GM10248 (cell line): ENCODE measurements around the gene VMP1.
"Not testable (repeated sequence)": the region's sequence is repeated elsewhere in the genome, so short reads cannot be mapped to it uniquely, and the experiment has no call there.

ENCODE experiments used
- CTCF ChIA-PET: fragments of 300-600 bp; sonication (Branson Sonifier 250); formaldehyde crosslinking; extraction: SDS; loops from one replicate; lab custom pipeline; 2021; ENCODE audit warnings: antibody characterized with exemption; lab: Yijun Ruan, JAX
- POLR2A ChIA-PET: fragments of 350-650 bp; sonication (Branson Sonifier 250); formaldehyde crosslinking; extraction: SDS; loops from one replicate; lab custom pipeline; 2020; ENCODE audit warnings: antibody characterized with exemption; lab: Yijun Ruan, JAX
- DNase-seq: peaks from one replicate; pipeline ENCODE4 v3.0.0; 2012; ENCODE audit errors: extremely low spot score
- TF ChIP-seq, protein P1 (sequence below): IDR thresholded peaks from 2 replicates; pipeline ENCODE4 v1.5.1; 2012; ENCODE audit warnings: mild to moderate bottlenecking, low read depth; ENCODE audit errors: extremely low read depth, missing control alignments, control extremely low read depth

VMP1 gene

DNA sequence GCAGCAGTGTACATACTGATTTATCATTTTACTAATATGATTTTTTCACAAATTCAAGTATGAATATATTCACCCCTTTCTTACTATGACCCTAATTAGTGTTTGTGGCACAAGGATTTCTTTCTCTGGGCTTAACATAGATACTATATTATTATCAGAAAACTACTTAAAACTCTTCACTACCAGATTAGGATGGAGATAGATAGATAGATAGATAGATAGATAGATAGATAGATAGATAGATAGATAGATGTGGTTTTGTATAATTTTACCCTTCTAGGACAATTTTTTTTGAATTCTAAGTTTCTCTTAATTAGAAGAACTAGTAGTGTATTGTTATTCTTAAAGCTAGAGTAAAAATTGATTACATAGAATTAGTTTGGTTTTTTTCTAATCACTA is 49.6 kb downstream of the VMP1 start:
- no peak for DNase-seq
- TF ChIP-seq, protein P1, sequence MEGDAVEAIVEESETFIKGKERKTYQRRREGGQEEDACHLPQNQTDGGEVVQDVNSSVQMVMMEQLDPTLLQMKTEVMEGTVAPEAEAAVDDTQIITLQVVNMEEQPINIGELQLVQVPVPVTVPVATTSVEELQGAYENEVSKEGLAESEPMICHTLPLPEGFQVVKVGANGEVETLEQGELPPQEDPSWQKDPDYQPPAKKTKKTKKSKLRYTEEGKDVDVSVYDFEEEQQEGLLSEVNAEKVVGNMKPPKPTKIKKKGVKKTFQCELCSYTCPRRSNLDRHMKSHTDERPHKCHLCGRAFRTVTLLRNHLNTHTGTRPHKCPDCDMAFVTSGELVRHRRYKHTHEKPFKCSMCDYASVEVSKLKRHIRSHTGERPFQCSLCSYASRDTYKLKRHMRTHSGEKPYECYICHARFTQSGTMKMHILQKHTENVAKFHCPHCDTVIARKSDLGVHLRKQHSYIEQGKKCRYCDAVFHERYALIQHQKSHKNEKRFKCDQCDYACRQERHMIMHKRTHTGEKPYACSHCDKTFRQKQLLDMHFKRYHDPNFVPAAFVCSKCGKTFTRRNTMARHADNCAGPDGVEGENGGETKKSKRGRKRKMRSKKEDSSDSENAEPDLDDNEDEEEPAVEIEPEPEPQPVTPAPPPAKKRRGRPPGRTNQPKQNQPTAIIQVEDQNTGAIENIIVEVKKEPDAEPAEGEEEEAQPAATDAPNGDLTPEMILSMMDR: no peak
- ChIA-PET CTCF (interaction anchor here (0.9 to 1.1 kb wide), 4 partner anchors 10 to 102 kb away, joined by 3 to 6 read pairs (median 4); no protein-coding TSS in a partner anchor), POLR2A (no interaction called here)

DNA sequence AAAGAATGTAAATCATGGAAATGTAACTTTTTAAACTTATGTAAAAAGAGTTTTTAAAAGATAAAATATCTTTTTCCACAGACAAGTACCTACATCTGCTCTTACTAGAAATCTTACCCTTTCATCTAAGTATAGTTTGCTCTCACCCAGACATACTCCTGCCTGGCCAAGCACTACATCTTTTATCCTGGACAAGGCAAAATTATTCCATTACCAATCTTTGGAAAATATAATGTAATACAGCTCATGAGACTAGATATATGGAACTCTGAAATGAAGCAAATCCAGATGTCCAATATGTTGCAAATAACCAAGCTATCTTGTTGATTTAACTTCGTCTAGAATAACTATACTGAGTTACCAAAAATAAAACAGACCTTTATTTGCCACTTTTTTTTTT is 50.0 kb downstream of the VMP1 start:
- CTCF ChIA-PET: interaction anchor here (0.8 to 1.1 kb wide), 5 partner anchors 10 to 102 kb away, joined by 3 to 6 read pairs (median 4); no protein-coding TSS in a partner anchor
- POLR2A ChIA-PET: no interaction called here

DNA sequence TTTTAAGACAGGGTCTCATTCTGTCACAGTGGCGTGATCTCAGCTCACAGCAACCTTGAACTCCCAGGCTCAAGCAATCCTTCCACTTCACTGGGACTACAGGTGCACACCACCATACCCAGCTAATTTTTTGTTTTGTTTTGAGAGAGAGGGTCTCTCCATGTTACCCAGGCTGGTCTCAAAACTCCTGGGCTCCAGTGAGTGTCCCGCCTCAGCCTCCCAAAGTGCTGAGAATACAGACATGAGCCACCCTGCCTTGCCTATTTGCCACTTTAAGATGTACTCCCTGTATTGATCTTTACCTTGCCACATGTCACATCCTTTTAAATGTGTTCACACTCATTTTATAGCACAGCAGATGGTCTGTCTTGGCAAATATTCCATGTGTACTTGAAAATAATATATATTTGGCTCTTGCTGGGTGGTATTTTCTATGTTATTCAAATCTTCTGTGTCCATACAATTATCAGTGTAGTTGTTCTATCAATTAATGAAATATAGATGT is 50.5 kb downstream of the VMP1 start:
- TF ChIP-seq, protein P1: no peak
- POLR2A ChIA-PET: no interaction called here
- CTCF ChIA-PET: interaction anchor here (0.8 to 1.1 kb wide), 5 partner anchors 11 to 101 kb away, joined by 3 to 6 read pairs (median 4); no protein-coding TSS in a partner anchor
- no peak for DNase-seq

More for the DNA sequence above, 50.0 kb downstream of the VMP1 start:
- DNase-seq: no peak
- TF ChIP-seq, protein P1: no peak

DNA sequence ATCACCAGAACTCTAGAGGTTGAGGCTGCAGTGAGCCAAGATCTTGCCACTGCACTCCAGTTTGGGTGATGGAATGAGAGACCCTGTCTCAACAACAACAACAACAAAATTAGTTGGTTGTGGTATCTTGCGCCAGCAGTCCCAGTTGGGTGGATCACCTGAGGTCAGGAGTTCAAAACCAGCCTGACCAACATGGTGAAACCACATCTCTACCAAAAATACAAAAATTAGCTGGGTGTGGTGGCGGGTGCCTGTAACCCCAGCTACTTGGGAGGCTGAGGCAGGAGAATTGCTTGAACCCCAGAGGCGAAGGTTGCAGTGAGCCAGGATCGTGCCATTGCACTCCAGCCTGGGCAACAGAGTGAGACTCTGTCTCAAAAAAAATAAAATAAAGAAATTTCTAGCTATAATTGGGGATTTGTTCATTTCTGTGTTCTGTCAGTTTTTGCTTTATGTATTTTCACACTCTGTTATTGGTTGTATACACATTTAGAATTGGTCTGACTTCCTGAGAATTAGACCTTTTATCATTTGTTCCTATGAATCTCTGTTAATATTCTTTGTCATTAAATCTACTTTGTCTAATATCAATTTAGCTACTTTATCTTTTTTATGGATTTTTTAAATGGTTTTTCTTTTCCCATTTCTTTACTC is 51.7 kb downstream of the VMP1 start:
- CTCF ChIA-PET: interaction anchor here (0.7 to 6.3 kb wide), 5 partner anchors 6 to 80 kb away, joined by 3 to 51 read pairs (median 5); no protein-coding TSS in a partner anchor
- POLR2A ChIA-PET: not testable (repeated sequence)

DNA sequence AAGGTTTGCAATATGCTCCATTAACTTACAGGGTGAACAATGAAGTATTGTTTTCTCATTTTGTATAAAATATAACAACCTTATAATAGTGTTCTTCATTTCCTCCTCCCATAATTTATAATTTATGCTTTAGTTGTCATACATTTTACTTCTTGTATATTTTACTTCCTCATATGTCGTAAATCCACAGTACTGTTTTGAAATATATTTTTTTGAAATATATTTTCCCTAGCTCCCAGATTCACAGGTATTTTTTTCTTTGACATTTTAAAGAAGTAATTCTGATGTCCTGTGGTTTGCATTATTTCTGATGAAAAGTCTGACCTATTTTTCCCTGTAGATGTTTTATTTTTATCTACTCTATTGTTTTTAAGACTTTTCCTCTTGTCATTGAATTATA is 52.7 kb downstream of the VMP1 start:
- TF ChIP-seq, protein P1: no peak
- POLR2A ChIA-PET: no interaction called here
- CTCF ChIA-PET: interaction anchor here (0.7 to 6.3 kb wide), 4 partner anchors 7 to 79 kb away, joined by 3 to 51 read pairs (median 6); no protein-coding TSS in a partner anchor
- DNase-seq: no peak

More for the DNA sequence above, 51.7 kb downstream of the VMP1 start:
- DNase-seq: not testable (repeated sequence)

DNA sequence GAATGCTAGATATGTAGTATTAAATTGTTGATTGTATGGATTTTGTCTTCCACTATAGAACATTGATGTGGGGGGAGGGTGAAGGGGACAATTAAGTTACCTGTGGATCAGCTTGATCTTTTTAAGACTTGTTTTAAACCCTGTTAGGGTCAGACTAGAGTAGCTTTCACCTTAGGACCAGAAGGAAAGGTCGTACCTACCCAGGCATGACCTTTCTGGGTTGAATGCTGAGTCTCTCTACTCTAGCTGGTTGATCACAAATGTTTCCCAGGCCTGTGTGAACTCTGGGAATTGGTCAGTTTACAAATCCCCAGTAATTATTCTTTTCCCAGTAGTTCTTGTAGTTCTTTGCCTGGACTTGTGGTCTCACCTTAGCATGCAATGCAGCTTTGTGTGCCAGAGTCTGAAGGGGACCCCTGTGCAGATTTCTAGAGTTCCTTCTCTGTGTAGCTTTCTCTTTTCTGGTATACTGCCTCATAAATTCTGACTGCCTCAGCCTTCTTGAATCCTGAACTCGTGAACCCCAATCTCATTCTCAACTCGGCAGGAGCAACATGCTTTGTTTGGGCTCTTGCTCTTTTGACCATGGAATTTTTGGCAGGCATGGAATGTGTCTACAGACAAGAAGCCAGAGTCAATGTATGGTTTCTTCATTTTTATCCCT is 54.1 kb downstream of the VMP1 start:
- ChIA-PET CTCF (interaction anchor here (0.6 to 6.3 kb wide), 9 partner anchors 8 to 97 kb away, joined by 3 to 51 read pairs (median 3); no protein-coding TSS in a partner anchor), POLR2A (interaction anchor here (1.1 kb wide), 1 partner anchor 81 kb away, joined by 3 read pairs; no protein-coding TSS in a partner anchor)
- DNase-seq: no peak

More for the DNA sequence above, 54.1 kb downstream of the VMP1 start:
- TF ChIP-seq, protein P1: no peak
